Esophagus muscularis mucosa (tissue), 4 donors: Measurements from ENCODE around the gene LRRC10B. TPM values are rescaled to one million over a fixed set of nuclear protein-coding genes. Genes with fewer than 3 reads are reported as not detected.

Experiments
- DNase-seq: peaks from one replicate; pipeline ENCODE4 v3.0.0-alpha.2; 2017; ENCODE audit errors: extremely low spot score
- H3K27ac ChIP-seq, 4 donors: fragments of 200-600 bp; sonication (generic); replicated peaks in 1 of 4; 1 replicate in 3 of 4; 2 replicates in 1 of 4; pipeline ENCODE4 v1.5.1; 2016 to 2019; ENCODE audit warnings: mild to moderate bottlenecking in 1 of 4
- H3K27me3 ChIP-seq, 4 donors: fragments of 200-600 bp; sonication (generic); one replicate each; pipeline versions ENCODE4 v1.5.1 to v1.6.0; 2016 to 2019
- H3K36me3 ChIP-seq, 4 donors: fragments of 200-600 bp; sonication (generic); one replicate each; pipeline ENCODE4 v1.5.1; 2016 to 2019
- H3K4me1 ChIP-seq, 4 donors: fragments of 200-600 bp; sonication (generic); one replicate each; pipeline ENCODE4 v1.5.1; 2016 to 2019
- H3K4me3 ChIP-seq, 4 donors: fragments of 200-600 bp; sonication (generic); 1 replicate in 2 of 4; 2 replicates in 2 of 4; pipeline ENCODE4 v1.5.1; 2016 to 2019; ENCODE audit warnings: mild to moderate bottlenecking in 4 of 4, moderate library complexity in 1 of 4
- H3K9me3 ChIP-seq, 4 donors: fragments of 200-600 bp; sonication (generic); 1 replicate in 3 of 4; 2 replicates in 1 of 4; pipeline ENCODE4 v1.5.1; 2016 to 2019
- CTCF ChIP-seq, 3 experiments: fragments of 200-600 bp in 2 of 3; fragments of 450-650 bp in 1 of 3; sonication (generic) in 2 of 3; IDR thresholded peaks; one replicate each; pipeline ENCODE4 v1.5.1; 2017 to 2019; ENCODE audit warnings: antibody characterized with exemption in 3 of 3, mild to moderate bottlenecking in 2 of 3, moderate library complexity in 1 of 3
- EP300 ChIP-seq: sonication (generic); formaldehyde crosslinking; IDR thresholded peaks from one replicate; pipeline ENCODE4 v1.6.1; 2017; ENCODE audit warnings: antibody characterized with exemption
- POLR2A ChIP-seq: fragments of 450-650 bp; IDR thresholded peaks from one replicate; pipeline ENCODE4 v1.6.1; 2017; ENCODE audit warnings: antibody characterized with exemption, moderate library complexity, mild to moderate bottlenecking, low read depth
- POLR2AphosphoS5 ChIP-seq, 2 donors: sonication (generic); formaldehyde crosslinking; IDR thresholded peaks; one replicate each; pipeline ENCODE4 v1.6.1; 2017; ENCODE audit warnings: antibody characterized with exemption in 2 of 2
- WGBS: methylation state at CpG from one replicate; pipeline ENCODE4 v1.1.5; 2018; 5-methylcytosine and 5-hydroxymethylcytosine counted together
- intact Hi-C: fragments of 100-400 bp; cut with DNase I; formaldehyde crosslinking; loops from one replicate; pipeline ENCODE4 v1.15.1; 2023
- total RNA-seq, 4 donors: library from RNA; depleted of rRNA; stranded (reverse); fragments of >200 nt; gene quantifications; one replicate each; pipeline versions ENCODE4 v1.1.0 to v1.2.1, GENCODE V29; 2016

Gene LRRC10B
- total RNA-seq, 4 donors from 2014 or later: 1.3 to 2.2 (median 2.0) TPM; not detected in 1

- DNase-seq: no peak
- WGBS: 93% methylated on average over 5 of the region's 8 CpGs
- Histone ChIP-seq H3K36me3 (no peaks in the 10 kb centered on the region), H3K4me1 (peaks cover 0 to 16% (median 6%) of the 10 kb centered on the region in 4 donors), H3K4me3 (no peak overlapping the region), H3K27me3 (peaks cover 0 to 98% (median 12%) of the 10 kb centered on the region in 4 donors), H3K27ac (no peak overlapping the region), H3K9me3 (no peaks in the 10 kb centered on the region)
- intact Hi-C loops: loop anchor here (10.0 kb wide), 1 partner anchor 76 kb away; no protein-coding TSS in a partner anchor
- TF ChIP-seq POLR2A (no peak), POLR2AphosphoS5 (IDR thresholded peaks at IDR 0.05) (no peak), CTCF (IDR thresholded peaks at IDR 0.05) (no peak), EP300 (no peak)
Observed at GRCh38 chr11:61549177-61549576, 40.6 kb downstream of the LRRC10B start.

- 84% methylated on average over 21 of the region's 23 CpGs for WGBS
- Histone ChIP-seq H3K9me3 (no peaks in the 10 kb centered on the region), H3K4me3 (no peak overlapping the region), H3K36me3 (no peaks in the 10 kb centered on the region), H3K4me1 (peaks cover 0 to 16% (median 7%) of the 10 kb centered on the region in 4 donors), H3K27ac (no peak overlapping the region), H3K27me3 (peaks cover 0 to 99% (median 14%) of the 10 kb centered on the region in 4 donors)
- DNase-seq: no peak
- intact Hi-C loops: loop anchor here (10.0 kb wide), 1 partner anchor 75 kb away; no protein-coding TSS in a partner anchor
- TF ChIP-seq POLR2A (no peak), EP300 (no peak), CTCF (IDR thresholded peaks at IDR 0.05) (no peak), POLR2AphosphoS5 (IDR thresholded peaks at IDR 0.05) (no peak)
Observed at GRCh38 chr11:61549662-61550568, 41.4 kb downstream of the LRRC10B start.

GRCh38 chr11:61550665-61551227, 42.2 kb downstream of the LRRC10B start:
- H3K36me3 ChIP-seq: no peaks in the 10 kb centered on the region
- TF ChIP-seq POLR2A: no peak
- no peak for TF ChIP-seq CTCF (IDR thresholded peaks at IDR 0.05)
- no peak for TF ChIP-seq EP300
- no peak for TF ChIP-seq POLR2AphosphoS5 (IDR thresholded peaks at IDR 0.05)
- intact Hi-C loops: no loop called here
- no peak overlapping the region for H3K4me3 ChIP-seq
- no peak for DNase-seq
- peaks cover 7 to 16% (median 15%) of the 10 kb centered on the region in 4 donors for H3K4me1 ChIP-seq
- no peak overlapping the region for H3K27ac ChIP-seq
- no peaks in the 10 kb centered on the region for H3K9me3 ChIP-seq
- 93% methylated on average over 17 of the region's 18 CpGs for WGBS
- H3K27me3 ChIP-seq: peaks cover 0 to 99% (median 20%) of the 10 kb centered on the region in 4 donors

- H3K9me3 ChIP-seq: no peaks in the 10 kb centered on the region
- peaks cover 0 to 99% (median 17%) of the 10 kb centered on the region in 4 donors for H3K27me3 ChIP-seq
- peaks cover 7 to 16% (median 14%) of the 10 kb centered on the region in 4 donors for H3K4me1 ChIP-seq
- no peak overlapping the region for H3K27ac ChIP-seq
- H3K36me3 ChIP-seq: no peaks in the 10 kb centered on the region
- DNase-seq: no peak
- TF ChIP-seq CTCF (IDR thresholded peaks at IDR 0.05) (no peak), POLR2A (no peak), POLR2AphosphoS5 (IDR thresholded peaks at IDR 0.05) (no peak), EP300 (no peak)
- intact Hi-C loops: no loop called here
- WGBS: 63% methylated on average over 10 of the region's 12 CpGs
- no peak overlapping the region for H3K4me3 ChIP-seq
Observed at GRCh38 chr11:61551634-61552033, 43.1 kb downstream of the LRRC10B start.
